A549 (cell line): ENCODE results near the gene HOMER1. TPM values are rescaled to one million over a fixed set of nuclear protein-coding genes. Genes with fewer than 3 reads are reported as not detected.

Experiments
- ATAC-seq, 2 experiments: fragments of 200-7000 bp in 1 of 2; fragments of >200 bp in 1 of 2; cut with Nextera tagmentation in 1 of 2; cut with Tn5 transposase in 1 of 2; 3 replicates each; pipeline versions ENCODE4 v1.8.0 to v1.9.1; 2018 to 2020; ENCODE audit warnings: mild to moderate bottlenecking in 1 of 2, moderate library complexity in 1 of 2
- CTCF ChIA-PET: fragments of 300-600 bp; sonication (Branson Sonifier 250); formaldehyde crosslinking; extraction: SDS; loops from one replicate; lab custom pipeline; 2021; ENCODE audit warnings: antibody characterized with exemption, inconsistent platforms; lab: Yijun Ruan, JAX
- POLR2A ChIA-PET: fragments of 350-600 bp; formaldehyde crosslinking; extraction: SDS; loops from one replicate; lab custom pipeline; 2021; ENCODE audit warnings: antibody characterized with exemption, inconsistent platforms; lab: Yijun Ruan, JAX
- DNase-seq, 2 experiments: peaks; one replicate each; pipeline versions ENCODE4 v3.0.0 to v3.0.0-alpha.2; 2011 to 2016; ENCODE audit warnings: low read depth in 1 of 2, low spot score in 1 of 2
- FAIRE-seq: peaks from 2 replicates; lab custom pipeline; 2011; peaks lifted over from hg19 to GRCh38; lab: Jason Lieb, UNC
- H3K27ac ChIP-seq, 2 experiments: fragments of >200 bp; sonication (Bioruptor Twin); formaldehyde crosslinking; 3 replicates each; pipeline ENCODE4 v1.5.1; 2016 to 2017
- H3K4me1 ChIP-seq: fragments of >200 bp; sonication (Bioruptor Twin); formaldehyde crosslinking; 3 replicates; pipeline ENCODE4 v1.6.1; 2016
- H3K4me2 ChIP-seq: fragments of >200 bp; sonication (Bioruptor Twin); formaldehyde crosslinking; 3 replicates; pipeline ENCODE4 v1.6.1; 2016
- H3K4me3 ChIP-seq: fragments of >200 bp; sonication (Bioruptor Twin); formaldehyde crosslinking; 3 replicates; pipeline ENCODE4 v1.5.1; 2016
- H3K9me3 ChIP-seq: fragments of >200 bp; sonication (Bioruptor Twin); formaldehyde crosslinking; 3 replicates; pipeline ENCODE4 v1.6.1; 2016
- CBX8 ChIP-seq: fragments of 200-600 bp; sonication (generic); IDR thresholded peaks from 2 replicates; pipeline ENCODE4 v1.6.1; 2016
- FOXS1 ChIP-seq: fragments of 250-450 bp; sonication (Bioruptor Pico); IDR thresholded peaks from 2 replicates; pipeline ENCODE4 v1.5.0; 2020; ENCODE audit warnings: mild to moderate bottlenecking, moderate library complexity
- GATA3 ChIP-seq: IDR thresholded peaks from 2 replicates; pipeline ENCODE4 v1.6.1; 2012; ENCODE audit warnings: borderline replicate concordance
- HEYL ChIP-seq: fragments of 250-450 bp; sonication (Bioruptor Pico); IDR thresholded peaks from 2 replicates; pipeline ENCODE4 v1.8.0; 2021; ENCODE audit warnings: mild to moderate bottlenecking, moderate library complexity
- JUNB ChIP-seq: fragments of >200 bp; sonication (Bioruptor Twin); formaldehyde crosslinking; IDR thresholded peaks from 2 replicates; pipeline ENCODE4 v1.6.1; 2016
- NPAS2 ChIP-seq: fragments of 250-450 bp; sonication (Bioruptor Pico); IDR thresholded peaks from 2 replicates; pipeline ENCODE4 v1.8.0; 2022; ENCODE audit warnings: mild to moderate bottlenecking, moderate library complexity, borderline replicate concordance
- RCOR1 ChIP-seq: fragments of 150-350 bp; IDR thresholded peaks from 2 replicates; pipeline ENCODE4 v1.6.1; 2014; ENCODE audit warnings: antibody characterized with exemption, low read length, low read depth
- RNF2 ChIP-seq: fragments of 200-600 bp; sonication (generic); IDR thresholded peaks from 2 replicates; pipeline ENCODE4 v1.6.1; 2016; ENCODE audit warnings: low read depth, mild to moderate bottlenecking, antibody characterized with exemption, moderate library complexity, borderline replicate concordance
- TFCP2L1 ChIP-seq: fragments of 250-450 bp; sonication (Bioruptor Pico); IDR thresholded peaks from 2 replicates; pipeline ENCODE4 v1.5.0; 2021; ENCODE audit warnings: mild to moderate bottlenecking
- WGBS: methylation state at CpG from one replicate; pipeline ENCODE4 v1.1.6; 2017; ENCODE audit errors: missing lambda C conversion rate; 5-methylcytosine and 5-hydroxymethylcytosine counted together
- polyA plus RNA-seq, 4 experiments: library from polyadenylated mRNA; depleted of rRNA in 3 of 4; stranded (reverse); fragments of >200 nt; fragmentation: RNase III in 1 of 4; extraction: RNeasy Plus Mini Kit Qiagen cat#74134 plus additional on column Dnase treatment in 1 of 4; gene quantifications; 2 replicates in 3 of 4; 3 replicates in 1 of 4; pipeline ENCODE4 v1.2.3, GENCODE V29; 2011 to 2017
- TF ChIP-seq, protein P1 (sequence below): IDR thresholded peaks from 2 replicates; pipeline ENCODE4 v1.6.1; 2012
- TF ChIP-seq, protein P2 (sequence below): fragments of 200-600 bp; sonication (generic); IDR thresholded peaks from 2 replicates; pipeline ENCODE4 v1.6.1; 2016; ENCODE audit warnings: antibody characterized with exemption, mild to moderate bottlenecking, moderate library complexity
- TF ChIP-seq, protein P3 (sequence below): fragments of >200 bp; sonication (Bioruptor Twin); formaldehyde crosslinking; IDR thresholded peaks from 2 replicates; pipeline ENCODE4 v1.6.1; 2016
- TF ChIP-seq, protein P4 (sequence below): fragments of 150-350 bp; IDR thresholded peaks from 2 replicates; pipeline ENCODE4 v1.6.1; 2014; ENCODE audit warnings: low read depth, mild to moderate bottlenecking, low read length
- TF ChIP-seq, protein P5 (sequence below): fragments of 450-650 bp; IDR thresholded peaks from 2 replicates; pipeline ENCODE4 v1.6.1; 2014; ENCODE audit warnings: antibody characterized with exemption
- TF ChIP-seq, protein P6 (sequence below): fragments of 250-450 bp; sonication (Bioruptor Pico); IDR thresholded peaks from 2 replicates; pipeline ENCODE4 v1.5.0; 2021; ENCODE audit warnings: mild to moderate bottlenecking, moderate library complexity, borderline replicate concordance

HOMER1 gene
- polyA plus RNA-seq, 2 of the 4 experiments (the other 2 are of a cell fraction), result 6.0 to 9.3 TPM

DNA sequence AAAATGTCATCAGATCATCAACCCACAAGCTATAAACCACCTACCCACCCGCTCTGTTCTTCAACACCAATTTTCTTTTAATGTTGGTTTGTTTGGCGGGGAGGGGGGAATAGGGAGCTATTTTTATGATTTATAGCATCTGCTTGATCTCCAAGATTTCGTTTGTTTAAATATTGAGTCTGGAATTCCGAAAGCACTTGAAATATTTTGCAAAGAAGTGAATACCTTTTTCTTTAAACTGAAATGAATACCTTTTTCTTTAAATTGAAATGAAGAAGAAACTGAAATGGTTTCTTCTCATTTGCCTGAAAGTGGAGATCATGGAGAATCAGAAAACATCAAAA lies 49.3 kb upstream of the HOMER1 start:
- DNase-seq, result no peak
- no peaks in the 10 kb centered on the region for H3K4me1 ChIP-seq
- H3K4me3 ChIP-seq, result no peak overlapping the region
- no peak for ATAC-seq
- 47% methylated on average over 4 of the region's 4 CpGs for WGBS
- no peak for TF ChIP-seq FOXS1 (CRISPR knock-in tag)
- TF ChIP-seq, protein P1, sequence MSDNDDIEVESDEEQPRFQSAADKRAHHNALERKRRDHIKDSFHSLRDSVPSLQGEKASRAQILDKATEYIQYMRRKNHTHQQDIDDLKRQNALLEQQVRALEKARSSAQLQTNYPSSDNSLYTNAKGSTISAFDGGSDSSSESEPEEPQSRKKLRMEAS, result no peak
- TF ChIP-seq NPAS2 (CRISPR knock-in tag), result no peak
- TF ChIP-seq GATA3, result no peak
- peak; percentile 72; the same call in 1 of the 2 replicates for TF ChIP-seq CBX8
- no peak for TF ChIP-seq TFCP2L1 (CRISPR knock-in tag)
- TF ChIP-seq HEYL (CRISPR knock-in tag), result no peak
- peak; percentile 73; the same call in 1 of the 2 replicates for TF ChIP-seq RNF2
- TF ChIP-seq, protein P2, sequence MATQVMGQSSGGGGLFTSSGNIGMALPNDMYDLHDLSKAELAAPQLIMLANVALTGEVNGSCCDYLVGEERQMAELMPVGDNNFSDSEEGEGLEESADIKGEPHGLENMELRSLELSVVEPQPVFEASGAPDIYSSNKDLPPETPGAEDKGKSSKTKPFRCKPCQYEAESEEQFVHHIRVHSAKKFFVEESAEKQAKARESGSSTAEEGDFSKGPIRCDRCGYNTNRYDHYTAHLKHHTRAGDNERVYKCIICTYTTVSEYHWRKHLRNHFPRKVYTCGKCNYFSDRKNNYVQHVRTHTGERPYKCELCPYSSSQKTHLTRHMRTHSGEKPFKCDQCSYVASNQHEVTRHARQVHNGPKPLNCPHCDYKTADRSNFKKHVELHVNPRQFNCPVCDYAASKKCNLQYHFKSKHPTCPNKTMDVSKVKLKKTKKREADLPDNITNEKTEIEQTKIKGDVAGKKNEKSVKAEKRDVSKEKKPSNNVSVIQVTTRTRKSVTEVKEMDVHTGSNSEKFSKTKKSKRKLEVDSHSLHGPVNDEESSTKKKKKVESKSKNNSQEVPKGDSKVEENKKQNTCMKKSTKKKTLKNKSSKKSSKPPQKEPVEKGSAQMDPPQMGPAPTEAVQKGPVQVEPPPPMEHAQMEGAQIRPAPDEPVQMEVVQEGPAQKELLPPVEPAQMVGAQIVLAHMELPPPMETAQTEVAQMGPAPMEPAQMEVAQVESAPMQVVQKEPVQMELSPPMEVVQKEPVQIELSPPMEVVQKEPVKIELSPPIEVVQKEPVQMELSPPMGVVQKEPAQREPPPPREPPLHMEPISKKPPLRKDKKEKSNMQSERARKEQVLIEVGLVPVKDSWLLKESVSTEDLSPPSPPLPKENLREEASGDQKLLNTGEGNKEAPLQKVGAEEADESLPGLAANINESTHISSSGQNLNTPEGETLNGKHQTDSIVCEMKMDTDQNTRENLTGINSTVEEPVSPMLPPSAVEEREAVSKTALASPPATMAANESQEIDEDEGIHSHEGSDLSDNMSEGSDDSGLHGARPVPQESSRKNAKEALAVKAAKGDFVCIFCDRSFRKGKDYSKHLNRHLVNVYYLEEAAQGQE, result no peak
- no peak for TF ChIP-seq JUNB
- TF ChIP-seq RCOR1, result no peak
- TF ChIP-seq, protein P3, sequence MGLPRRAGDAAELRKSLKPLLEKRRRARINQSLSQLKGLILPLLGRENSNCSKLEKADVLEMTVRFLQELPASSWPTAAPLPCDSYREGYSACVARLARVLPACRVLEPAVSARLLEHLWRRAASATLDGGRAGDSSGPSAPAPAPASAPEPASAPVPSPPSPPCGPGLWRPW, result no peak
- TF ChIP-seq, protein P4, sequence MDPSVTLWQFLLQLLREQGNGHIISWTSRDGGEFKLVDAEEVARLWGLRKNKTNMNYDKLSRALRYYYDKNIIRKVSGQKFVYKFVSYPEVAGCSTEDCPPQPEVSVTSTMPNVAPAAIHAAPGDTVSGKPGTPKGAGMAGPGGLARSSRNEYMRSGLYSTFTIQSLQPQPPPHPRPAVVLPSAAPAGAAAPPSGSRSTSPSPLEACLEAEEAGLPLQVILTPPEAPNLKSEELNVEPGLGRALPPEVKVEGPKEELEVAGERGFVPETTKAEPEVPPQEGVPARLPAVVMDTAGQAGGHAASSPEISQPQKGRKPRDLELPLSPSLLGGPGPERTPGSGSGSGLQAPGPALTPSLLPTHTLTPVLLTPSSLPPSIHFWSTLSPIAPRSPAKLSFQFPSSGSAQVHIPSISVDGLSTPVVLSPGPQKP, result no peak
- TF ChIP-seq, all 56 proteins: peak for 2
- H3K27ac ChIP-seq, result no peak overlapping the region
- CTCF ChIA-PET, result interaction anchor here (0.6 to 1.2 kb wide), 2 partner anchors 29 to 539 kb away, joined by 3 read pairs; no protein-coding TSS in a partner anchor
- H3K4me2 ChIP-seq, result no peak overlapping the region
- H3K9me3 ChIP-seq, result no peaks in the 10 kb centered on the region
- no peak for FAIRE-seq
- POLR2A ChIA-PET, result no interaction called here

DNA sequence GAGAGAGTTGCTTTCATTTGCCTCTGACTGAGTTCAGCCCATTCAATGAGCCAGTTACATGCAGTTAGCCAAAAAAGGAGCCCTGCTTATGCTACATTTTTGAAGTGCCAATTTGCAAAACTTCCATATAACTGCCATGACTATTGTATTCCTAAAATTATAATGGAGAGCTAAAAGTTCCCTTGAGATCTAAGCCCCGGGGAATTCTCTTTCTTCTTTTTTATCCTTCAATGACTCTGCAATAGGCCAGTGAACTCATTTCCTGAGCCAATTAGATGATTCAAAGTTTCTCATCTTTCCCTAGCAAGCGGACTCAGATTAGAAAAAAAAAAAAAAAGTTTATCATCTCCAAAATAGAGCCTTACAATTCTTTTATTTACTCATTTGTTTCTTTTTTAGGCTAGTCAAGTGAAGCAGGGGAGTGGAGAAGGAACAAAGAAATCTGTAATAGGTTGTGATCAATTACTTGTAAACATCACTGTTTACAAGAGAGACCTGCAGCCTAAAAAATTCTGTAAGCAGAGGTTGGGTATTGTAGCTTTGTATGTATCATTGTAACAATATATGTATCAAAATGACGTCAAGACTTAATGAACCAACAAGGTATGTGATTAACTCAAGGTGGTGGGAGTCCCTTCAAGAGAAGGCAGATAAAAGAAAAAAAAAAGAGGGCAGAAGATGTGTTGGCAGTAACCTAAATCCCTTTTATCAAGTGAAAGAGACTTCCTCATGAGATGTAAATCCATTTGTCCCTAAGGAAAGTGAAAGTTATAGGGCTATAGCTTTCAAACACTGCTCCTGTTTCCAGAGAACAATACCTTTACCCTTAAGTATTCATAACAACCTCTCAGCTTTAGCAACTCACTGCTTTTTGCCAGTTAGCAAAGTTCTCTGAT lies 48.7 kb upstream of the HOMER1 start:
- no peak for DNase-seq
- Histone ChIP-seq H3K4me1 (no peaks in the 10 kb centered on the region), H3K4me3 (no peak overlapping the region), H3K4me2 (no peak overlapping the region), H3K9me3 (no peaks in the 10 kb centered on the region)
- ChIA-PET CTCF (interaction anchor here (0.6 to 1.4 kb wide), 4 partner anchors 25 to 538 kb away, joined by 3 to 5 read pairs (median 3); no protein-coding TSS in a partner anchor), POLR2A (no interaction called here)
- WGBS, result 84% methylated on average over 3 of the region's 3 CpGs
- no peak for FAIRE-seq
- no peak for ATAC-seq
- TF ChIP-seq NPAS2 (CRISPR knock-in tag), result no peak
- TF ChIP-seq, protein P5, sequence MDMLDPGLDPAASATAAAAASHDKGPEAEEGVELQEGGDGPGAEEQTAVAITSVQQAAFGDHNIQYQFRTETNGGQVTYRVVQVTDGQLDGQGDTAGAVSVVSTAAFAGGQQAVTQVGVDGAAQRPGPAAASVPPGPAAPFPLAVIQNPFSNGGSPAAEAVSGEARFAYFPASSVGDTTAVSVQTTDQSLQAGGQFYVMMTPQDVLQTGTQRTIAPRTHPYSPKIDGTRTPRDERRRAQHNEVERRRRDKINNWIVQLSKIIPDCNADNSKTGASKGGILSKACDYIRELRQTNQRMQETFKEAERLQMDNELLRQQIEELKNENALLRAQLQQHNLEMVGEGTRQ, result no peak
- TF ChIP-seq, protein P2, result no peak
- TF ChIP-seq, protein P6, sequence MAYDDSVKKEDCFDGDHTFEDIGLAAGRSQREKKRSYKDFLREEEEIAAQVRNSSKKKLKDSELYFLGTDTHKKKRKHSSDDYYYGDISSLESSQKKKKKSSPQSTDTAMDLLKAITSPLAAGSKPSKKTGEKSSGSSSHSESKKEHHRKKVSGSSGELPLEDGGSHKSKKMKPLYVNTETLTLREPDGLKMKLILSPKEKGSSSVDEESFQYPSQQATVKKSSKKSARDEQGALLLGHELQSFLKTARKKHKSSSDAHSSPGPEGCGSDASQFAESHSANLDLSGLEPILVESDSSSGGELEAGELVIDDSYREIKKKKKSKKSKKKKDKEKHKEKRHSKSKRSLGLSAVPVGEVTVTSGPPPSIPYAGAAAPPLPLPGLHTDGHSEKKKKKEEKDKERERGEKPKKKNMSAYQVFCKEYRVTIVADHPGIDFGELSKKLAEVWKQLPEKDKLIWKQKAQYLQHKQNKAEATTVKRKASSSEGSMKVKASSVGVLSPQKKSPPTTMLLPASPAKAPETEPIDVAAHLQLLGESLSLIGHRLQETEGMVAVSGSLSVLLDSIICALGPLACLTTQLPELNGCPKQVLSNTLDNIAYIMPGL (CRISPR knock-in tag), result no peak
- TF ChIP-seq, all 56 proteins: peak for 0
- no peak overlapping the region for H3K27ac ChIP-seq
